Measurements from ENCODE around the gene ST3GAL4. TPM values are rescaled to one million over a fixed set of nuclear protein-coding genes. Genes with fewer than 3 reads are reported as not detected.

Gene ST3GAL4
- total and polyA plus RNA-seq, 7 donors, result 43.1 to 336 (median 69.2) TPM

GRCh38 chr11:126456783-126457542, 101.5 kb downstream of the ST3GAL4 start:
- Histone ChIP-seq H3K27me3 (peaks cover 0 to 38% (median 8%) of the 10 kb centered on the region in 3 donors), H3K9me3 (no peaks in the 10 kb centered on the region), H3K36me3 (no peaks in the 10 kb centered on the region), H3K4me3 (no peak overlapping the region), H3K27ac (no peak overlapping the region), H3K4me1 (peaks cover 0 to 4% (median 0%) of the 10 kb centered on the region in 4 donors)
- WGBS, 2 donors, result 84 to 86% methylated on average over 20 of the region's 20 CpGs
- no peak for DNase-seq
- TF ChIP-seq EP300 (IDR thresholded peaks at IDR 0.05), result no peak
- no peak for TF ChIP-seq POLR2AphosphoS5 (IDR thresholded peaks at IDR 0.05)
- no peak for TF ChIP-seq POLR2A (IDR thresholded peaks at IDR 0.05)
- no peak for TF ChIP-seq CTCF (IDR thresholded peaks at IDR 0.05)
- intact Hi-C loops (cut with DNase I), result no loop called here

- Histone ChIP-seq H3K27me3 (peaks cover 0 to 35% (median 8%) of the 10 kb centered on the region in 3 donors), H3K4me1 (no peaks in the 10 kb centered on the region), H3K9me3 (no peaks in the 10 kb centered on the region), H3K36me3 (no peaks in the 10 kb centered on the region), H3K27ac (no peak overlapping the region), H3K4me3 (no peak overlapping the region)
- TF ChIP-seq POLR2AphosphoS5 (IDR thresholded peaks at IDR 0.05), result no peak
- TF ChIP-seq POLR2A (IDR thresholded peaks at IDR 0.05), result no peak
- no peak for TF ChIP-seq EP300 (IDR thresholded peaks at IDR 0.05)
- TF ChIP-seq CTCF (IDR thresholded peaks at IDR 0.05), result no peak
- intact Hi-C loops (cut with DNase I), result no loop called here
- WGBS, 2 donors, result 84 to 90% methylated on average over 8 of the region's 8 CpGs
- no peak for DNase-seq
These were observed 102.3 kb downstream of the ST3GAL4 start for GRCh38 chr11:126457817-126458216.

GRCh38 chr11:126459691-126460281, 104.3 kb downstream of the ST3GAL4 start:
- DNase-seq, result no peak
- H3K27me3 ChIP-seq, result peaks cover 0 to 15% (median 0%) of the 10 kb centered on the region in 3 donors
- 71 to 77% methylated on average over 10 of the region's 10 CpGs for WGBS, 2 donors
- H3K4me1 ChIP-seq, result no peaks in the 10 kb centered on the region
- intact Hi-C loops (cut with DNase I), result no loop called here
- H3K27ac ChIP-seq, result no peak overlapping the region
- no peak for TF ChIP-seq POLR2A (IDR thresholded peaks at IDR 0.05)
- H3K4me3 ChIP-seq, result no peak overlapping the region
- no peaks in the 10 kb centered on the region for H3K9me3 ChIP-seq
- H3K36me3 ChIP-seq, result no peaks in the 10 kb centered on the region

- DNase-seq, result no peak
- peaks cover 0 to 5% (median 2%) of the 10 kb centered on the region in 4 donors for H3K4me1 ChIP-seq
- H3K9me3 ChIP-seq, result no peaks in the 10 kb centered on the region
- H3K4me3 ChIP-seq, result no peak overlapping the region
- no peaks in the 10 kb centered on the region for H3K36me3 ChIP-seq
- peaks cover 0 to 12% (median 0%) of the 10 kb centered on the region in 3 donors for H3K27me3 ChIP-seq
- H3K27ac ChIP-seq, result no peak overlapping the region
- WGBS, 2 donors, result 85 to 88% methylated on average over 15 of the region's 15 CpGs
- no peak for TF ChIP-seq EP300 (IDR thresholded peaks at IDR 0.05)
- no peak for TF ChIP-seq CTCF (IDR thresholded peaks at IDR 0.05)
- no peak for TF ChIP-seq POLR2A (IDR thresholded peaks at IDR 0.05)
- no peak for TF ChIP-seq POLR2AphosphoS5 (IDR thresholded peaks at IDR 0.05)
- intact Hi-C loops (cut with DNase I), result no loop called here
These were observed 105.1 kb downstream of the ST3GAL4 start for GRCh38 chr11:126460417-126461095.

GRCh38 chr11:126461096-126461440, 105.6 kb downstream of the ST3GAL4 start:
- Histone ChIP-seq H3K9me3 (no peaks in the 10 kb centered on the region), H3K4me1 (peaks cover 0 to 10% (median 4%) of the 10 kb centered on the region in 4 donors), H3K27me3 (peaks cover 0 to 12% (median 0%) of the 10 kb centered on the region in 3 donors), H3K27ac (no peak overlapping the region), H3K4me3 (no peak overlapping the region), H3K36me3 (no peaks in the 10 kb centered on the region)
- TF ChIP-seq CTCF (IDR thresholded peaks at IDR 0.05), result no peak
- TF ChIP-seq EP300 (IDR thresholded peaks at IDR 0.05), result no peak
- TF ChIP-seq POLR2A (IDR thresholded peaks at IDR 0.05), result no peak
- TF ChIP-seq POLR2AphosphoS5 (IDR thresholded peaks at IDR 0.05), result no peak
- no peak for DNase-seq
- intact Hi-C loops (cut with DNase I), result no loop called here
- WGBS, 2 donors, result 86 to 90% methylated on average over 8 of the region's 8 CpGs

Data from sigmoid colon (tissue), 7 donors.